RWPE1 (cell line): ENCODE results near the gene DONSON.

Source experiments
- CTCF ChIA-PET: fragments of 350-600 bp; sonication (Branson Sonifier 250); formaldehyde crosslinking; extraction: SDS; loops from one replicate; lab custom pipeline; 2021; lab: Yijun Ruan, JAX
- POLR2A ChIA-PET: fragments of 400-600 bp; formaldehyde crosslinking; extraction: SDS; loops from one replicate; lab custom pipeline; 2020; ENCODE audit warnings: antibody characterized with exemption; ENCODE audit not compliant: low non-redundant PET; lab: Yijun Ruan, JAX
- DNase-seq: peaks from one replicate; pipeline ENCODE4 v3.0.0; 2012; ENCODE audit warnings: low spot score
- H3K27ac ChIP-seq: fragments of 450-650 bp; 2 replicates; pipeline ENCODE4 v1.5.1; 2017
- TF ChIP-seq, protein P1 (sequence below): fragments of 450-650 bp; conservative IDR thresholded peaks from 2 replicates; pipeline ENCODE4 v1.5.1; 2017; ENCODE audit warnings: low read depth, mild to moderate bottlenecking

The DONSON gene

GRCh38 chr21:33566514-33566913 lies 22.0 kb downstream of the DONSON start:
- no peak for DNase-seq
- TF ChIP-seq, protein P1, sequence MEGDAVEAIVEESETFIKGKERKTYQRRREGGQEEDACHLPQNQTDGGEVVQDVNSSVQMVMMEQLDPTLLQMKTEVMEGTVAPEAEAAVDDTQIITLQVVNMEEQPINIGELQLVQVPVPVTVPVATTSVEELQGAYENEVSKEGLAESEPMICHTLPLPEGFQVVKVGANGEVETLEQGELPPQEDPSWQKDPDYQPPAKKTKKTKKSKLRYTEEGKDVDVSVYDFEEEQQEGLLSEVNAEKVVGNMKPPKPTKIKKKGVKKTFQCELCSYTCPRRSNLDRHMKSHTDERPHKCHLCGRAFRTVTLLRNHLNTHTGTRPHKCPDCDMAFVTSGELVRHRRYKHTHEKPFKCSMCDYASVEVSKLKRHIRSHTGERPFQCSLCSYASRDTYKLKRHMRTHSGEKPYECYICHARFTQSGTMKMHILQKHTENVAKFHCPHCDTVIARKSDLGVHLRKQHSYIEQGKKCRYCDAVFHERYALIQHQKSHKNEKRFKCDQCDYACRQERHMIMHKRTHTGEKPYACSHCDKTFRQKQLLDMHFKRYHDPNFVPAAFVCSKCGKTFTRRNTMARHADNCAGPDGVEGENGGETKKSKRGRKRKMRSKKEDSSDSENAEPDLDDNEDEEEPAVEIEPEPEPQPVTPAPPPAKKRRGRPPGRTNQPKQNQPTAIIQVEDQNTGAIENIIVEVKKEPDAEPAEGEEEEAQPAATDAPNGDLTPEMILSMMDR = no peak
- ChIA-PET POLR2A (no interaction called here), CTCF (no interaction called here)
- no peak overlapping the region for H3K27ac ChIP-seq

GRCh38 chr21:33562389-33562788 lies 26.1 kb downstream of the DONSON start:
- POLR2A ChIA-PET = no interaction called here
- H3K27ac ChIP-seq = no peak overlapping the region
- TF ChIP-seq, protein P1 = no peak
- CTCF ChIA-PET = no interaction called here
- DNase-seq = no peak

- ChIA-PET CTCF (interaction anchor here (0.6 to 0.7 kb wide), 2 partner anchors 17 to 1444 kb away, joined by 3 to 4 read pairs; no protein-coding TSS in a partner anchor), POLR2A (no interaction called here)
- H3K27ac ChIP-seq = no peak overlapping the region
- no peak for DNase-seq
- TF ChIP-seq, protein P1 = no peak
These were observed 27.1 kb downstream of the DONSON start for GRCh38 chr21:33561373-33561772.

DNA sequence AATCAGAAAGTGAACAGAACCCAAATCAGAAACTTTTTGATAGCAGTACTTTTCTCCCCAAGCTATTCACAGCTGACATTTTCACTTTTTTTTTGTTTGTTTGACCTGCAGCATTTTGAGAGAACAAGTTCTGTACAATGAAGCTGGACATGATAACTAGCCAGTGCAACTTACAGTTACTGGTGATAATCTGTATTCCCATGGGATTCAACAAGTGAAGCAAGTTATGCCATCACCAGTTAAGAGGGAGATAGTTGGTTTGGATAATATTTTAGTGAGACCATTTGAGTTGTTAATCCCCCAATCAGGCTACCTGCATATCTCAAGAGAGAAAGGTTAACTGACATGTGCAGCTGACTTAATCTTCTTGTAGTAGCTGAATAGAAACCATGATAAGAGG lies 27.5 kb downstream of the DONSON start:
- CTCF ChIA-PET = interaction anchor here (0.6 to 0.7 kb wide), 2 partner anchors 17 to 1444 kb away, joined by 3 to 4 read pairs; no protein-coding TSS in a partner anchor
- POLR2A ChIA-PET = no interaction called here
- no peak overlapping the region for H3K27ac ChIP-seq
- DNase-seq = no peak
- TF ChIP-seq, protein P1 = no peak

- DNase-seq = no peak
- ChIA-PET CTCF (no interaction called here), POLR2A (no interaction called here)
- no peak overlapping the region for H3K27ac ChIP-seq
- TF ChIP-seq, protein P1 = no peak
These were observed 28.7 kb downstream of the DONSON start for GRCh38 chr21:33559813-33560212.

DNA sequence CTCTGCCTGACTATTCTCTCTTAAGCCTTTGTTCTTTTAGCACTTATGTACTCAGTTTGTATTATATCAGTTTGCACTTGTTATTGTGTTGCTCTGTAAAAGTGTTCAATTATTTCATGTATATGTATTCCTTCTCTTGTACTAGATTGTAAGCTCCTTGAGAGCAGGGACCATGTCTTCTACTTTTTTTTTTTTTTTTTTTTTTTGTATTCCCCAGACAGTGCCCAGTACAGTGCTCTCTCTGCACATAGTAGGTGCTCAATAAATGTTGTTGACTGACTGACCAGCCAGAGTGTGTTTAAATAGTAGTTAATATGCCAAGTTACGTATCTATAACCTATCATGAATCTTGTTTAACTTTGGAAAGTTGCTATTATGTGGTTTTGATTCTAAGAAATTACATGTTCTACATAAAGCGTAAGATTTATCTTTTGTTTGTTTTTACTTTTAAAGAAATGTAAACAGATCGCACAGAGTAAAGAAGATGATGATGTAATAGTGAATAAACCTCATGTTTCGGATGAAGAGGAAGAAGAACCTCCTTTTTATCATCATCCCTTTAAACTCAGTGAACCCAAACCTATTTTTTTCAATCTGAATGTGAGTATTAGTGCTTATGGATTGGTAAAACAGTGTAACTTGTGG lies 29.6 kb downstream of the DONSON start:
- POLR2A ChIA-PET = no interaction called here
- CTCF ChIA-PET = interaction anchor here (0.7 kb wide), 1 partner anchor 10 kb away, joined by 5 read pairs; no protein-coding TSS in a partner anchor
- TF ChIP-seq, protein P1 = no peak
- DNase-seq = no peak
- H3K27ac ChIP-seq = no peak overlapping the region
